ENCODE results near the gene EIF3K.

DNA sequence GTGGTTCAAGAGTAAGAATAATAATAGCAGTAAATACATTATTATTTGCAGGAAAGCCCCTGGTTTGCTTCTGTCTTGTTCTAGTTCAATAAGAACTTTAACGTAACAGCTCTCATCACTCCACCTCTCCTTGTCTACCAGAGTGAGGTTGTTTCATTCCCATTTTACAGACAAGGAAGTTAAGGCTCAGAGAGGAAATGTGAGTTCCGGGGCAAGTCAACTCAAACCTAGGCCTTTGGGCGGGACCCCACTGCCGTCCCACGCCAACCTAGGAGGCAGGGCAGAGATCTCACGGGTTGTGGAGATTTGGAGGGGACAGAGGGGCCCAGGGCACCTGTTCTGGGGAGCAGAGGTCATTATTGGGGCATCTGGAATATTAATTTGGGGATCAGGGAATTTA is 2.7 kb upstream of the EIF3K start:
- TF ChIP-seq GATA2 (IDR thresholded peaks at IDR 0.05; ENCODE audit: low read depth, low read length) (no peak), GATA3 (IDR thresholded peaks at IDR 0.05; ENCODE audit: low read depth, low read length) (no peak)
